ENCODE measurements around the gene DDX1. TPM values are rescaled to one million over a fixed set of nuclear protein-coding genes. Genes with fewer than 3 reads are reported as not detected.

DDX1 gene
- total RNA-seq, 1 experiment from 2014 or later = 115 TPM

DNA sequence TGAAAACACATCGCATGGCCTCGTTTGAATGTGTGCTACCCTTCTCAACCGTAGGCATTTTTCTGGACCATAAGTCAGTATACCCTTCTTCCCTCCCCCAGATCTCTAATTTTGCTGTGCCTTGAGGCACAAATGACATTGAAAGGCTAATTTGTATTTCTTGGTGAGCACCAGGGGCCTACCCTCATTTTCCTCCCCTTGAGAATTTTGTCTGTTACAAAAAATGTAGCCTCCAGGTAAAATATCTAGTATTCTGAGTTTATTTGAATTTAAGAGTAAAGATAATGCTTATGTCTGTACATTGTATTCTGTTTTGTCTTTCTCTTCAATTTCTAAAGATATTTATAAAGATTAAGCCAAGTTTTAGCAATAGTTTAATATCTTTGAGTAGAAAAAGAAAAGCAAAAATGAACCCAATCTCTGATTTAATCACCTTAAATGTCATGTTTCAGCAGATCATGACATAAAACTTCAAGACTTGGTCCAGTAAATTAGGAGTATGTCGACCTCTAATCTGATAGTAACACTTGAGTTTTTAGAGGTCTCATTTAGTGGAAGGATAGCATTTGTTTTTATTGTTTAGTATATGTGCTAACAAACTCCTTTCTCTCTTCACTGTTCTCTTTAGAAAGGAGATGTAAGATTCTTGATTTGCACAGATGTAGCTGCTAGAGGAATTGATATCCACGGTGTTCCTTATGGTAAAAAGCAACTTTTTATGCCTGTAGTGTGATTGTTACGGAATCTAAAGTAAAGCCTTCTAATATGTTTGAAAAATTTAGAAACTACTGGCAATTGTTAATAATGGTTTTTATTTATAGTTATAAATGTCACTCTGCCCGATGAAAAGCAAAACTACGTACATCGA, 36.4 kb downstream of the DDX1 start (continued):
- TF ChIP-seq, protein P1, sequence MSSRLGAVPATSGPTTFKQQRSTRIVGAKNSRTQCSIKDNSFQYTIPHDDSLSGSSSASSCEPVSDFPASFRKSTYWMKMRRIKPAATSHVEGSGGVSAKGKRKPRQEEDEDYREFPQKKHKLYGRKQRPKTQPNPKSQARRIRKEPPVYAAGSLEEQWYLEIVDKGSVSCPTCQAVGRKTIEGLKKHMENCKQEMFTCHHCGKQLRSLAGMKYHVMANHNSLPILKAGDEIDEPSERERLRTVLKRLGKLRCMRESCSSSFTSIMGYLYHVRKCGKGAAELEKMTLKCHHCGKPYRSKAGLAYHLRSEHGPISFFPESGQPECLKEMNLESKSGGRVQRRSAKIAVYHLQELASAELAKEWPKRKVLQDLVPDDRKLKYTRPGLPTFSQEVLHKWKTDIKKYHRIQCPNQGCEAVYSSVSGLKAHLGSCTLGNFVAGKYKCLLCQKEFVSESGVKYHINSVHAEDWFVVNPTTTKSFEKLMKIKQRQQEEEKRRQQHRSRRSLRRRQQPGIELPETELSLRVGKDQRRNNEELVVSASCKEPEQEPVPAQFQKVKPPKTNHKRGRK (CRISPR knock-in tag; IDR thresholded peaks at IDR 0.05; ENCODE audit: borderline replicate concordance) = no peak
- TF ChIP-seq, protein P2, sequence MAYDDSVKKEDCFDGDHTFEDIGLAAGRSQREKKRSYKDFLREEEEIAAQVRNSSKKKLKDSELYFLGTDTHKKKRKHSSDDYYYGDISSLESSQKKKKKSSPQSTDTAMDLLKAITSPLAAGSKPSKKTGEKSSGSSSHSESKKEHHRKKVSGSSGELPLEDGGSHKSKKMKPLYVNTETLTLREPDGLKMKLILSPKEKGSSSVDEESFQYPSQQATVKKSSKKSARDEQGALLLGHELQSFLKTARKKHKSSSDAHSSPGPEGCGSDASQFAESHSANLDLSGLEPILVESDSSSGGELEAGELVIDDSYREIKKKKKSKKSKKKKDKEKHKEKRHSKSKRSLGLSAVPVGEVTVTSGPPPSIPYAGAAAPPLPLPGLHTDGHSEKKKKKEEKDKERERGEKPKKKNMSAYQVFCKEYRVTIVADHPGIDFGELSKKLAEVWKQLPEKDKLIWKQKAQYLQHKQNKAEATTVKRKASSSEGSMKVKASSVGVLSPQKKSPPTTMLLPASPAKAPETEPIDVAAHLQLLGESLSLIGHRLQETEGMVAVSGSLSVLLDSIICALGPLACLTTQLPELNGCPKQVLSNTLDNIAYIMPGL (CRISPR knock-in tag; IDR thresholded peaks at IDR 0.05) = no peak
- TF ChIP-seq, protein P3, sequence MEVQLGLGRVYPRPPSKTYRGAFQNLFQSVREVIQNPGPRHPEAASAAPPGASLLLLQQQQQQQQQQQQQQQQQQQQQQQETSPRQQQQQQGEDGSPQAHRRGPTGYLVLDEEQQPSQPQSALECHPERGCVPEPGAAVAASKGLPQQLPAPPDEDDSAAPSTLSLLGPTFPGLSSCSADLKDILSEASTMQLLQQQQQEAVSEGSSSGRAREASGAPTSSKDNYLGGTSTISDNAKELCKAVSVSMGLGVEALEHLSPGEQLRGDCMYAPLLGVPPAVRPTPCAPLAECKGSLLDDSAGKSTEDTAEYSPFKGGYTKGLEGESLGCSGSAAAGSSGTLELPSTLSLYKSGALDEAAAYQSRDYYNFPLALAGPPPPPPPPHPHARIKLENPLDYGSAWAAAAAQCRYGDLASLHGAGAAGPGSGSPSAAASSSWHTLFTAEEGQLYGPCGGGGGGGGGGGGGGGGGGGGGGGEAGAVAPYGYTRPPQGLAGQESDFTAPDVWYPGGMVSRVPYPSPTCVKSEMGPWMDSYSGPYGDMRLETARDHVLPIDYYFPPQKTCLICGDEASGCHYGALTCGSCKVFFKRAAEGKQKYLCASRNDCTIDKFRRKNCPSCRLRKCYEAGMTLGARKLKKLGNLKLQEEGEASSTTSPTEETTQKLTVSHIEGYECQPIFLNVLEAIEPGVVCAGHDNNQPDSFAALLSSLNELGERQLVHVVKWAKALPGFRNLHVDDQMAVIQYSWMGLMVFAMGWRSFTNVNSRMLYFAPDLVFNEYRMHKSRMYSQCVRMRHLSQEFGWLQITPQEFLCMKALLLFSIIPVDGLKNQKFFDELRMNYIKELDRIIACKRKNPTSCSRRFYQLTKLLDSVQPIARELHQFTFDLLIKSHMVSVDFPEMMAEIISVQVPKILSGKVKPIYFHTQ (CRISPR knock-in tag; IDR thresholded peaks at IDR 0.05) = no peak
- no peak for TF ChIP-seq TEAD1 (CRISPR knock-in tag; IDR thresholded peaks at IDR 0.05)

DNA sequence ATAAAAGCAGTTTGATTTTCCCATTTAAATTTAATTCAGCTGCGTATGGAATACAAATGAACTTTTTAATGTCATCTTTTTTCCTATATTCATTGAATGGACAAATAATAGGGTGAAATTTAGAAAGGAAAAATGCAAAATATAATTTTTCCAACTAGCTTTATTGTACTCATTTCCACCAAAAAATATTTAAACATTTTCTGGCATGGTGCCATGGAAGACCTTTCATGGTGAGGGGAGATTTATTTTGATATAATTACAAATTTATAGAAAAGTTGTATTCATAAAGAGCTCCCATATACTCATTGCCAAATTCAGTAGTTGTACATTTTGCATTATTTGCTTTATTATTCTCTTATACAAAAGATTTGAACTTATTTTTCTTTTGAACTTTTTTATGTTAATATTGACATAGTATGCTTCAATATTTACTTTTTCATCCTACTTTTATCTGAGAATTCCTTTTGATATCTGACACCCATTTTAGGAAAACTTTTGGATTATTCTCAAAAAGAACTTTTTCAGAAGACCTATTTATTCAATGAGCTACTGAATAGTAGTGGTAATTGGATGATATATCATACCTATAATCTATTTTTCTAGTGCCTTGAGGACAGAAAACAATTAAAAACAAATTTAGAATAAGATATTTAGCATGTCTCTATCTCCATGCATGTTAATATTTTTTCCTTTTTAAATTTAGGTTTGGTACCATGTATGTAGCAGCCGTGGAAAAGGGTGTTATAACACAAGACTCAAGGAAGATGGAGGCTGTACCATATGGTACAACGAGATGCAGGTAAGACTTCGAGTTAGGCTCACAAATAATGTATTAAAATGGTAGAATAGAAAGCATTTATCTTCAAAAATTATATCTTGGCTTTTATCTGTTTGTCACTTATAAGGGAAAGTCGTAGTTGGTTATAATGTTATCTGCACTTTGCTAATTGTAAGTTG, 37.5 kb downstream of the DDX1 start:
- Mint-ChIP-seq H3K27ac (no peak overlapping the region), H3K9me3 (peaks cover 3% of the 10 kb centered on the region), H3K27me3 (ENCODE audit: low read depth) (no peaks in the 10 kb centered on the region), H3K4me1 (peaks cover under 1% of the 10 kb centered on the region; the same call in 1 of the 2 replicates), H3K36me3 (peaks cover 86% of the 10 kb centered on the region), H3K4me3 (no peak overlapping the region)
- DNase-seq (ENCODE audit: low spot score) = no peak
- no peak for TF ChIP-seq ZNF671 (CRISPR knock-in tag; IDR thresholded peaks at IDR 0.05)
- no peak for TF ChIP-seq ZNF232 (CRISPR knock-in tag; IDR thresholded peaks at IDR 0.05)
- TF ChIP-seq CREB1 (CRISPR knock-in tag; IDR thresholded peaks at IDR 0.05) = no peak
- TF ChIP-seq, protein P4, sequence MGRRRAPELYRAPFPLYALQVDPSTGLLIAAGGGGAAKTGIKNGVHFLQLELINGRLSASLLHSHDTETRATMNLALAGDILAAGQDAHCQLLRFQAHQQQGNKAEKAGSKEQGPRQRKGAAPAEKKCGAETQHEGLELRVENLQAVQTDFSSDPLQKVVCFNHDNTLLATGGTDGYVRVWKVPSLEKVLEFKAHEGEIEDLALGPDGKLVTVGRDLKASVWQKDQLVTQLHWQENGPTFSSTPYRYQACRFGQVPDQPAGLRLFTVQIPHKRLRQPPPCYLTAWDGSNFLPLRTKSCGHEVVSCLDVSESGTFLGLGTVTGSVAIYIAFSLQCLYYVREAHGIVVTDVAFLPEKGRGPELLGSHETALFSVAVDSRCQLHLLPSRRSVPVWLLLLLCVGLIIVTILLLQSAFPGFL (CRISPR knock-in tag; IDR thresholded peaks at IDR 0.05; ENCODE audit: borderline replicate concordance) = no peak
- TF ChIP-seq TCF7 (CRISPR knock-in tag; IDR thresholded peaks at IDR 0.05; ENCODE audit: low read depth) = no peak
- TF ChIP-seq NR2C2 (CRISPR knock-in tag; IDR thresholded peaks at IDR 0.05) = no peak
- no peak for TF ChIP-seq ETV6 (CRISPR knock-in tag; IDR thresholded peaks at IDR 0.05)
- TF ChIP-seq, protein P1 (CRISPR knock-in tag; IDR thresholded peaks at IDR 0.05; ENCODE audit: borderline replicate concordance) = no peak
- no peak for TF ChIP-seq MYBL2 (CRISPR knock-in tag; IDR thresholded peaks at IDR 0.05)
- TF ChIP-seq TP53 (CRISPR knock-in tag; IDR thresholded peaks at IDR 0.05) = no peak
- TF ChIP-seq KAT7 (CRISPR knock-in tag; IDR thresholded peaks at IDR 0.05; ENCODE audit: borderline replicate concordance) = no peak
- TF ChIP-seq IRF2 (CRISPR knock-in tag; IDR thresholded peaks at IDR 0.05; ENCODE audit: borderline replicate concordance, low read depth) = no peak
- TF ChIP-seq NFE2L1 (CRISPR knock-in tag; IDR thresholded peaks at IDR 0.05) = no peak
- no peak for TF ChIP-seq ZNF138 (CRISPR knock-in tag; conservative IDR thresholded peaks at IDR 0.05)
- ChIA-PET POLR2A (no interaction called here), CTCF (interaction anchor here (0.6 kb wide), 1 partner anchor 119 kb away, joined by 5 read pairs; no protein-coding TSS in a partner anchor)
- no peak for ATAC-seq

Data from WTC11 (cell line).